SH-SY5Y (cell line): ENCODE measurements around the gene CIPC.

Experiments
- GATA2 ChIP-seq: IDR thresholded peaks from 2 replicates; pipeline ENCODE4 v1.6.1; 2011; ENCODE audit warnings: mild to moderate bottlenecking, low read depth, low read length
- GATA3 ChIP-seq: IDR thresholded peaks from 2 replicates; pipeline ENCODE4 v1.6.1; 2011; ENCODE audit warnings: low read depth, mild to moderate bottlenecking, low read length, moderate library complexity

DNA sequence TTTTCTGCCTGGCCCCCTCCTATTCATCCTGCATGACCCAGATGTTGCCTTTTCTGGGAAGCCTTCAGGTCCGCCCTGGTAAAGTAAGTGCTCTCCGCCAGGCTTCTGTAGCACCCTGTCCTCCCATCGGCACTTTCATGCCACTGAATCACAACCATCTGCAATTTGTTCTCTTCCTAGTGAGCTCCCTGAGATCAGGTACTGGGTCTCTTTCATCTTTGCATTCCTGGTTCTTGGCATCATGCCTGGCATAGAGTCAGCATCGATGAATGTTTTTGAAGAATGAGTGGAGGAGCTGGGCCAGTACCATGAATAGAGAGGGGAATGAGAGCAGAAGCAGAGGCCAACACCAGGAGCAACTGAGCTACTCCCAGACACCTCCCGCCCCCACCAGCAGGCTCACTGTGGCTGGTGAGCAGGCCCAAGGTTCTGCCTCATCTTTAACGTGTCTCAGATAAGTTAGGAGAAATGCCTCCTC, 30.4 kb downstream of the CIPC start:
- TF ChIP-seq GATA3 (no peak), GATA2 (no peak)
